NCI-H2107 (cell line): ENCODE results near the gene ADAMTSL3.
"Not testable (repeated sequence)": the region's sequence is repeated elsewhere in the genome, so short reads cannot be mapped to it uniquely, and the experiment has no call there.

Experiments
- DNase-seq: peaks from one replicate; lab custom pipeline; 2025; lab: John Stamatoyannopoulos, UW

ADAMTSL3 gene

GRCh38 chr15:83927704-83928391 is 273.9 kb downstream of the ADAMTSL3 start:
- no peak for DNase-seq

GRCh38 chr15:83928392-83928734 is 274.4 kb downstream of the ADAMTSL3 start:
- DNase-seq: no peak

- DNase-seq: no peak
Observed at GRCh38 chr15:83928878-83929418, 275.0 kb downstream of the ADAMTSL3 start.

- DNase-seq: no peak
Observed at GRCh38 chr15:83929619-83930018, 275.7 kb downstream of the ADAMTSL3 start.

GRCh38 chr15:83930392-83931212 is 276.7 kb downstream of the ADAMTSL3 start:
- DNase-seq: no peak

GRCh38 chr15:83935774-83936173 is 281.9 kb downstream of the ADAMTSL3 start:
- no peak for DNase-seq

- no peak for DNase-seq
Observed at GRCh38 chr15:83940136-83940535, 286.2 kb downstream of the ADAMTSL3 start.

- DNase-seq: no peak
Observed at GRCh38 chr15:83943043-83943442, 289.1 kb downstream of the ADAMTSL3 start.

GRCh38 chr15:83943849-83944404 is 290.0 kb downstream of the ADAMTSL3 start:
- DNase-seq: no peak

GRCh38 chr15:83947156-83947555 is 293.2 kb downstream of the ADAMTSL3 start:
- DNase-seq: no peak

GRCh38 chr15:83954506-83954905 is 300.6 kb downstream of the ADAMTSL3 start:
- DNase-seq: no peak

- DNase-seq: no peak
Observed at GRCh38 chr15:83955806-83956265, 301.9 kb downstream of the ADAMTSL3 start.

- DNase-seq: no peak
Observed at GRCh38 chr15:83956887-83957286, 303.0 kb downstream of the ADAMTSL3 start.

GRCh38 chr15:83959477-83959876 is 305.6 kb downstream of the ADAMTSL3 start:
- no peak for DNase-seq

GRCh38 chr15:83960192-83960829 is 306.4 kb downstream of the ADAMTSL3 start:
- DNase-seq: no peak

- DNase-seq: no peak
Observed at GRCh38 chr15:83961311-83961710, 307.4 kb downstream of the ADAMTSL3 start.

GRCh38 chr15:83964967-83965366 is 311.0 kb downstream of the ADAMTSL3 start:
- DNase-seq: not testable (repeated sequence)

GRCh38 chr15:83970295-83970890 is 316.5 kb downstream of the ADAMTSL3 start:
- DNase-seq: no peak

GRCh38 chr15:83971992-83972391 is 318.1 kb downstream of the ADAMTSL3 start:
- DNase-seq: no peak

GRCh38 chr15:83973816-83974215 is 319.9 kb downstream of the ADAMTSL3 start:
- DNase-seq: no peak

GRCh38 chr15:83977992-83978391 is 324.1 kb downstream of the ADAMTSL3 start:
- no peak for DNase-seq

GRCh38 chr15:83978588-83978987 is 324.7 kb downstream of the ADAMTSL3 start:
- DNase-seq: no peak
